ENCODE data around the gene GPR146.

The GPR146 gene

DNA sequence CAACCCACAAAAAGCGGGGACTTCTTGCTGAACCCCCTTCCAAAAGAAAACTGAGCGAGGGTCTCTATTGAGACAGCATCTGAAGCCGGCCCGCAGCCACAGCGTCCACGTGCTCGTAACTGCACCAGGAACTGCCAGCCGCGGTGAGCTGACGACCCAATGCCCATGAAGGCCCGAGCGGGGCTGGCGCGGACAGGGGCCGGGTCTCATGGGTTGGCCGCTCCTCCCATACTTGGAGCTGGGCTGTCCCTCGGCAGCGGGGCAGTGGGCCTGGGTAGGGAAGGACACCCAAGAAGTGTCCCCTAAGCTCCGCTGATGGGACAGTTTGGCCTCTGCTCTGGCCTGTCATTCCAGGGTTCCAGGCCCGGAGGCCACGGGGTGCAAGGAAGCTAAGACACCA is 39.0 kb upstream of the GPR146 start:
- Mint-ChIP-seq H3K36me3 (ENCODE audit: low read depth) (peaks cover 16% of the 10 kb centered on the region), H3K27ac (no peak overlapping the region), H3K4me1 (no peaks in the 10 kb centered on the region), H3K9me3 (no peaks in the 10 kb centered on the region), H3K4me3 (no peak overlapping the region), H3K27me3 (ENCODE audit: low read depth) (no peaks in the 10 kb centered on the region)
- TF ChIP-seq, protein P1, sequence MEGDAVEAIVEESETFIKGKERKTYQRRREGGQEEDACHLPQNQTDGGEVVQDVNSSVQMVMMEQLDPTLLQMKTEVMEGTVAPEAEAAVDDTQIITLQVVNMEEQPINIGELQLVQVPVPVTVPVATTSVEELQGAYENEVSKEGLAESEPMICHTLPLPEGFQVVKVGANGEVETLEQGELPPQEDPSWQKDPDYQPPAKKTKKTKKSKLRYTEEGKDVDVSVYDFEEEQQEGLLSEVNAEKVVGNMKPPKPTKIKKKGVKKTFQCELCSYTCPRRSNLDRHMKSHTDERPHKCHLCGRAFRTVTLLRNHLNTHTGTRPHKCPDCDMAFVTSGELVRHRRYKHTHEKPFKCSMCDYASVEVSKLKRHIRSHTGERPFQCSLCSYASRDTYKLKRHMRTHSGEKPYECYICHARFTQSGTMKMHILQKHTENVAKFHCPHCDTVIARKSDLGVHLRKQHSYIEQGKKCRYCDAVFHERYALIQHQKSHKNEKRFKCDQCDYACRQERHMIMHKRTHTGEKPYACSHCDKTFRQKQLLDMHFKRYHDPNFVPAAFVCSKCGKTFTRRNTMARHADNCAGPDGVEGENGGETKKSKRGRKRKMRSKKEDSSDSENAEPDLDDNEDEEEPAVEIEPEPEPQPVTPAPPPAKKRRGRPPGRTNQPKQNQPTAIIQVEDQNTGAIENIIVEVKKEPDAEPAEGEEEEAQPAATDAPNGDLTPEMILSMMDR (IDR thresholded peaks at IDR 0.05; ENCODE audit: unreplicated experiment in 3 of 3): no peak

DNA sequence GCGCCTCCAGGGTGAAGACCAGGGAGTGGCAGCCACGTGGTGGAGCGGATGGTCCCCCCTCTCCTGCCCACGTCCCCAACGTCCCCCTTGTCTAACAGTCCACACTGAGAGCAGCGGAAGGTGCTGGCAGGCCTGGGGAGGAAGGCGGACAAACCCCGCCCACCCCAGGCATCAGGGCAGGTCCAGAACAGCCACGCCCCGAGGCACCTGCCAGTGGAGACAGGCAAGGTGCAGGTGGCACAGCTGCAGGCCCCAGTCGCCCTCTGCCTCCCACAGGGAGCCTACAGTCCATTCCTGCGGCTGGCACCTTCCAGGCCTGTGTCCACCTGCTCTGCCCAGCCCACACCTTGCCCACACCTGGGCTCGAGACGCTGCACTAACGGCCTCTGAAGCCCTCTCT is 36.4 kb upstream of the GPR146 start:
- TF ChIP-seq, protein P1 (IDR thresholded peaks at IDR 0.05; ENCODE audit: unreplicated experiment in 3 of 3): no peak
- no peaks in the 10 kb centered on the region for H3K9me3 Mint-ChIP-seq
- no peak overlapping the region for H3K27ac Mint-ChIP-seq
- no peak overlapping the region for H3K4me3 Mint-ChIP-seq
- H3K36me3 Mint-ChIP-seq (ENCODE audit: low read depth): peaks cover 16% of the 10 kb centered on the region
- no peaks in the 10 kb centered on the region for H3K27me3 Mint-ChIP-seq (ENCODE audit: low read depth)
- no peaks in the 10 kb centered on the region for H3K4me1 Mint-ChIP-seq

DNA sequence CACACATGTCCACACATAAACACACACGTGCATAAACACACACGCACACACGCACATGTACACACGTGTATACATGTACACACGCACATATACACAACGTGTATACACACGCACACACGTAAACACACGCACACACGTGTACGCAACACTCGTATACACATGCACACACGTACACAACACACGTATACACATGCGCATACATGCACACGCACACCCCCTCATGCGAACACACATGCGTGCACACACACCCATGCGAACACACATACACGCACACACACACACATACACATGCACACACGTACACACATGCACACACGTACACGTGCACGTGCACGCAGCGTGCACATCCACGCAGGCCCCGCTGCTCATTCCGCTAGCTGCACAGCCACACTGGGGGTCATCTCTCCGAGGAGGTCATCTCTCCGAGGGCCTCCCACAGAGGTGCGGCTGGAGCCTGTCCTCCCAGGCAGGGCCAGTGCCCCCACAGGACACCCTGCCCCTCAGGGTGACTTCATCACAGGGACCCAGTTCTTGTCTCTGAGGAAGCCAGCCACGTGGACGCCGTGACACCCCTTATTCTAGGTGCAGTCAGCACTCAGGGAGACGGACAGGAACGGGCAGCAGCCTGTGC is 35.5 kb upstream of the GPR146 start:
- Mint-ChIP-seq H3K9me3 (no peaks in the 10 kb centered on the region), H3K4me1 (peaks cover 5% of the 10 kb centered on the region)
- TF ChIP-seq, protein P1 (IDR thresholded peaks at IDR 0.05; ENCODE audit: unreplicated experiment in 3 of 3): no peak

DNA sequence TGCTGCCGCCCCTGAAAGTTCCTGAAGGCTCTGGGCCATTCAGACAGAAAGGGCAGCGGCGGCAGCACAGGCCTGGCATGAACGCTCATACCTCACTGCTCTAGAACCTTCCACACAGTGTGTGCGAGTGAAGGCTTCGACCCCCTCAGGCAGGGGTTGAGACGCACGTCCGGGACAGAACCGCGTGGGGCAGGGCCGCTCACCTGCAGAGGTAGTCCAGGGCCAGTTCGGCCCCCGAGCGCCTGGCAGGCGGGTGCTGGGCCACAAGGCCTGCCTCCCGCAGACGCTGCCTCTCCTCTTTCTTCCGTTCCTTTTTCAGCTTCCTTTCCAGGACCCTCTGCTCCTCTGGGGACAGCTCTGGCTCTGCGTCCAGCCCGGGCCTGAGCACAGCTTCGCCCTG is 34.6 kb upstream of the GPR146 start:
- Mint-ChIP-seq H3K27me3 (ENCODE audit: low read depth) (no peaks in the 10 kb centered on the region), H3K9me3 (no peaks in the 10 kb centered on the region), H3K27ac (no peak overlapping the region), H3K4me1 (peaks cover 10% of the 10 kb centered on the region), H3K36me3 (ENCODE audit: low read depth) (peaks cover 16% of the 10 kb centered on the region), H3K4me3 (no peak overlapping the region)
- TF ChIP-seq, protein P1 (IDR thresholded peaks at IDR 0.05; ENCODE audit: unreplicated experiment in 3 of 3): no peak

More for the DNA sequence above, 35.5 kb upstream of the GPR146 start:
- Mint-ChIP-seq H3K27ac (peak overlapping the region in 1 of 3 experiments; percentile 26), H3K27me3 (ENCODE audit: low read depth) (no peaks in the 10 kb centered on the region), H3K4me3 (no peak overlapping the region), H3K36me3 (ENCODE audit: low read depth) (peaks cover 16% of the 10 kb centered on the region)

DNA sequence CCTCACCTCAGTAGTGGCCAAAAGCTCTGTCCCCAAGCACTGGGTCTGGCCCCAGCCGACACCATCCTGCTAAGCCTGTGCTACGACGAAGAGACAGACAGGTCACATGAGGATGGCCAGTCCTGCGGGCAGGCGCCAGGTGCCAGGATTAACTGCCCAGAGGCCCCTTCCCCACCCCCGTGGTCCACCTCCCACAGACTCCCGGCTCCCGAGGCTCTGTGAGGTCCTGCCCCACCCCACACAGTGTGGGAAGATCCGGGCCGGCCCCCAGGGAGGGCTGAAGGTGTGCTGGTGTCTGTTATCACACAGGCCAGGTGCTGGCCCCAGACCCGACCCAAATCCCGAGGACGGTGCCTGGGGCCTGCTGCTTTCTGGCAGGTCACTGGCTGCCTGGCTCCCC is 34.1 kb upstream of the GPR146 start:
- Mint-ChIP-seq H3K4me3 (no peak overlapping the region), H3K27me3 (ENCODE audit: low read depth) (no peaks in the 10 kb centered on the region), H3K27ac (no peak overlapping the region), H3K4me1 (peaks cover 10% of the 10 kb centered on the region), H3K9me3 (no peaks in the 10 kb centered on the region), H3K36me3 (ENCODE audit: low read depth) (peaks cover 16% of the 10 kb centered on the region)
- TF ChIP-seq, protein P1 (IDR thresholded peaks at IDR 0.05; ENCODE audit: unreplicated experiment in 3 of 3): no peak

DNA sequence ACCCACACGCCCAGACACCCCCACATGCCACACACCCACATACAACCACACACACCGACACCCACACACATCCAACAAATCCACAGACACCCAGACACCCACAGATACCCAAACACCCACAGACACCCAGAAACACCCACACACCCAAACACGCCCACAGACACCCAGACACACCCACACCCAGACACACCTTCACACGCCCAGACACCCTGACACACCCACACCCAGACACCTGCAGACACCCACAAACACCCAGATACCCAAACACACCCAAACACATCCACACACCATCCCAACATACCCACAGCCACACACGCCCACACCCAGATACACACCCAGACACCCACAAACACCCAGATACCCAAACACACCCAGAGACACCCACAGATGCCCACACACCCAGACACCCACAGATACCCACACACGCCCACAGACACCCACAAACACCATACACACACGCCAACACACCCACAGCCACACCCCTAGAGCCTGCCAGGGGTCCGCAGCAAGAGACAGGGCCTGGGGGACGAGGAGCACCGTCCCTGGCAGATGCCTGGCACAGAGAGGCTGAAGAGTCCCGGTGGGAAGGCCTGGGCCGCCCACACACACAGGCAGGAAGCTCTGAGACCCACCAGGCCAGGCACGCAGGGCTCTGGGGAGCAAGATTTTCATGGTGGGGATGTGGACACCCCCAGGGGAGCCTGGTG is 32.9 kb upstream of the GPR146 start:
- no peak overlapping the region for H3K4me3 Mint-ChIP-seq
- peaks cover 11% of the 10 kb centered on the region for H3K36me3 Mint-ChIP-seq (ENCODE audit: low read depth)
- peak overlapping the region in 1 of 3 experiments; percentile 73 for H3K27ac Mint-ChIP-seq
- peaks cover 10% of the 10 kb centered on the region for H3K4me1 Mint-ChIP-seq
- H3K9me3 Mint-ChIP-seq: no peaks in the 10 kb centered on the region
- TF ChIP-seq, protein P1 (IDR thresholded peaks at IDR 0.05; ENCODE audit: unreplicated experiment in 3 of 3): no peak
- no peaks in the 10 kb centered on the region for H3K27me3 Mint-ChIP-seq (ENCODE audit: low read depth)
